ENCODE measurements around the gene FBLN2. TPM values are rescaled to one million over a fixed set of nuclear protein-coding genes. Genes with fewer than 3 reads are reported as not detected.

FBLN2 gene
- total RNA-seq, 2 experiments from 2014 or later, result not detected

DNA sequence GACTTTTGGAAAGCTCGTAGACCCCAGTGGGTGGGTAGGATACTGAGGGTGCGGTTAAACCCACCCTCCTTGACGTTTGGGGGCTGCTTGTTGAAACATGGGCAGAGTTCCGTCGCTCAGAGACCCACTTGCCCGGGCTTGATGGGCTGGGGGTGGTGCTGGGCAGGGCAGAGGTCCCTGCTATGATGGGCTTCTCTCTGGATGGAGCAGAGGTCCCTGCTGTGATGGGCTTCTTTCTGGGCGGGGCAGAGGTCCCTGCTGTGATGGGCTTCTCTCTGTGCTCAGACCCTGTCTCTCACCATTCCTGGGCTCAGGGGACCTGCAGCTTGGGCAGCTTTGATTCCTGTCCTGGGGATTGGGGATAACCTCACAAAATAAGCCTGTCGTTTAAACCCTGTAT is 45.2 kb downstream of the FBLN2 start:
- peaks cover 5% of the 10 kb centered on the region for H3K27me3 Mint-ChIP-seq
- no peak overlapping the region for H3K4me3 Mint-ChIP-seq
- H3K27ac Mint-ChIP-seq, result no peak overlapping the region
- CTCF ChIA-PET, result no interaction called here
- POLR2A ChIA-PET, result no interaction called here
- DNase-seq, result no peak
- no peaks in the 10 kb centered on the region for H3K9me3 Mint-ChIP-seq
- no peaks in the 10 kb centered on the region for H3K4me1 Mint-ChIP-seq
- no peaks in the 10 kb centered on the region for H3K36me3 Mint-ChIP-seq (ENCODE audit: low read depth)

DNA sequence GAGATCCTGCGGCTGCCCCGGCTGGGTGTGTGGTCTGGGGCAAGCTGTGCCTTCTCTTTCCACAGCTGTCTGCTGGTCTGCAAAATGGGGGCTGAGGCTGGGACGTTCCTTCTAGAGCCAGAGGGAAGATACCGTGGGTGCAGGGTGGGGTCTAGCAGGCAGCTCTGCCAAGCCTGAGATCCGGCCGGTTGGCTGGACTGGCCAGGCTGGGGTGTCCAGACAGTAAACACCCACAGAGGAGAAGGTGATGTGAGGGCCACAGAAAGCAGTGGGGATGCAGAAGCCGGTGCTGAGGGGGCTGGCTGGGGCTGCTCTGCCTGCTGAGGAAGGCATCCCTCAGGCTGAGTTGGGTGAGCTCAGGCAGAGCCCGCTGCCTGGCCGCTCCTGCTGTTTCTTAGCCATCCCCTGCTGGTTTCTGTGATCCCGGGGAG is 46.1 kb downstream of the FBLN2 start:
- Mint-ChIP-seq H3K9me3 (no peaks in the 10 kb centered on the region), H3K4me3 (no peak overlapping the region), H3K27me3 (peaks cover 5% of the 10 kb centered on the region), H3K36me3 (ENCODE audit: low read depth) (no peaks in the 10 kb centered on the region), H3K4me1 (no peaks in the 10 kb centered on the region), H3K27ac (no peak overlapping the region)
- DNase-seq, result no peak
- CTCF ChIA-PET, result interaction anchor here (0.6 kb wide), 1 partner anchor 1436 kb away, joined by 4 read pairs; no protein-coding TSS in a partner anchor
- POLR2A ChIA-PET, result no interaction called here

DNA sequence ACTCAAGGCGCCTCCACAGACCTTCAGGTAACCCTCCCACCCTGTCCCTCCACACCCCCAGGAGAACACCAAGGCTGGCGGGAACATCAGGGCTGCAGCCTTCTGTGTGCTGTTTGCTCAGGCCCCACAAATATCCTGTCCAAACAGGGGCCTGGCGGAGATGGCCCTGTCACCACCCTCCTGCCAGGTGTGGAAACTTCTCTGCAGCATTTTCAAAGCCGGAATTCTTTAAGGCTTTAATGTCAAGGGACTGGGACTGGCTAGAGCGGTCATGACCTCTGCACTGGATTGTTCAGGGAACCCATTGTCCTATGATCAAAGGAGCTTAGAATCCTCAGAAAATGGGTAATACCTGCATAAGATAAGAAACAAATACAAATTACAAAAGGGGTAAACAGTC is 46.6 kb downstream of the FBLN2 start:
- Mint-ChIP-seq H3K27ac (no peak overlapping the region), H3K4me1 (no peaks in the 10 kb centered on the region), H3K4me3 (no peak overlapping the region), H3K27me3 (peaks cover 5% of the 10 kb centered on the region), H3K36me3 (ENCODE audit: low read depth) (no peaks in the 10 kb centered on the region), H3K9me3 (no peaks in the 10 kb centered on the region)
- CTCF ChIA-PET, result interaction anchor here (0.6 kb wide), 1 partner anchor 1436 kb away, joined by 4 read pairs; no protein-coding TSS in a partner anchor
- no peak for DNase-seq
- POLR2A ChIA-PET, result interaction anchor here (0.5 kb wide), 1 partner anchor 23 kb away, joined by 5 read pairs; no protein-coding TSS in a partner anchor

DNA sequence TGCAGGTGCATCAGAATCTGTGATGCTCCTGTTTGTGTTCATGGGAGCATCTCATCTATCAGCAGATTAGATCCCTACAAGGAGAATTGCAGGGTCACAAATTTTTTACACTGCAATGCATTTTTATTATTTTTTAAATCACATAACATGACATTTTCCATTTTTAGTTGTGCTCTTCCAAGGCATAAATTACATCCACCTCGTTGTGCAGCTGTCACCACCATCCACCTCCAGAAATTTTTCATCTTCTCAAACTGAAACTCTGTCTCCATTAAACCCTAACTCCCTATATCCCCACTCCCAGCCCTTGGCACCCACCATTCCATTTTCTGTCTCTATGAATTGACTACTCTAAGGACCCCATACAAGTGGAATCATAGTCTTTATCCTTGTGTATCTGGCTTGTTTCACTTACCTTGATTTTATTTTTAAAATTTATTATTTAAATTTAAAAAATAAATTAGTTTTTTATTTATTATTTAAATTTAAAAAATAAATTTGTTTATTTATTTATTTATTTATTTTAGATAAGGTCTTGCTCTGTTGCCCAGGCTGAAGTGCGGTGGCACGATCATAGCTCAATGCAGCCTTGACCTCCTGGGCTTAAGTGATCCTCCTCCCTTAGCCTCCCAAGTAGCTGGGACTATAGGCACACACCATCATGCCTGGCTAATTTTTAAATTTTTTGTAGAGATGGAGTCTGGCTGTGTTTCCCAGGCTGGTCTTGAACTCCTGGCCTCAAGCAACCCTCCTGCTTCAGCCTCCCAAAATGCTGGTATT is 47.7 kb downstream of the FBLN2 start:
- H3K27ac Mint-ChIP-seq, result no peak overlapping the region
- DNase-seq, result no peak
- H3K4me3 Mint-ChIP-seq, result no peak overlapping the region
- H3K36me3 Mint-ChIP-seq (ENCODE audit: low read depth), result no peaks in the 10 kb centered on the region
- ChIA-PET CTCF (no interaction called here), POLR2A (no interaction called here)
- no peaks in the 10 kb centered on the region for H3K9me3 Mint-ChIP-seq
- H3K27me3 Mint-ChIP-seq, result peaks cover 5% of the 10 kb centered on the region
- H3K4me1 Mint-ChIP-seq, result no peaks in the 10 kb centered on the region

DNA sequence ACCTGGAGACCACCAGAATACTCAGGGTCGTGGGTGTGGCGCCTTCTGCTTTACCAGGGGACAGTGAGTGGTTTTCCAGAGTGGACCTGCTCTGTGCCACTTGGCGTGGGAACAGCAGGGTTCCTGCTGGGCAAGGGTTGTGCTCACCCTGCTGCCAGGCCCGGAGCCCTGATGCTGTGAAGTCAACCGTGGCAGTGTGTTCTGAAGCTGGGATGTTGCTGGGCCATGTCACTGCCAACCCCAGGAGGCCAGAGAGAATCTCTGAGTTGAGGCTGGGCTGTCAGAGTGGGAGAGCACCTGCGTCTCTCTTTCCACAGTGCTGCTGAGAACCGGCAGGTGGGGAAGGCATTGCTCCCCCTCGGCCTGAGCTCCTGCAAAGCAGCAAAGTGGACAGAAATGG is 48.7 kb downstream of the FBLN2 start:
- H3K27me3 Mint-ChIP-seq, result peaks cover 5% of the 10 kb centered on the region
- POLR2A ChIA-PET, result no interaction called here
- H3K9me3 Mint-ChIP-seq, result no peaks in the 10 kb centered on the region

DNA sequence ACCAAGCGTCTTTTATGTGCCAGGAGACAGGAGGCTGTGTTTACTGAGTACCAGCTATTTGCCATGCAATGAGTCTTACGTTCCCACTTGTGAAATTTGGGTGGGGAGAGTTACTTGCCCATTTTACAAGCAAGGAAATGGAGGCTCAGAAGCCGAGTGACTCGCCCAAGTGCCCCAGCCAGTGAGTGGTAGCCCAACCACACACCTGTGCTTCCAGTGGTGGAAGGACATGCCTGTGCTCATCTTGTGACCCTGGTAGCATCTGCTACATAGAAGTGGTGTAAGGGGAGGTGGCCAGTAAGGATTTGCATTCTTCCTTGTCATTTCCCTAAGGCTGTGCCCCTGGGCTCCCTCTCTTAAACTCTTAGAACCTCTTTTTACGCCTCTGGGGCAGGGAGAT is 49.3 kb downstream of the FBLN2 start:
- Mint-ChIP-seq H3K9me3 (no peaks in the 10 kb centered on the region), H3K36me3 (ENCODE audit: low read depth) (no peaks in the 10 kb centered on the region), H3K27me3 (peaks cover 5% of the 10 kb centered on the region), H3K27ac (no peak overlapping the region), H3K4me3 (no peak overlapping the region), H3K4me1 (no peaks in the 10 kb centered on the region)
- DNase-seq, result no peak
- POLR2A ChIA-PET, result no interaction called here
- CTCF ChIA-PET, result interaction anchor here (1.2 kb wide), 1 partner anchor 90 kb away, joined by 3 read pairs; no protein-coding TSS in a partner anchor

More for the DNA sequence above, 48.7 kb downstream of the FBLN2 start:
- Mint-ChIP-seq H3K36me3 (ENCODE audit: low read depth) (no peaks in the 10 kb centered on the region), H3K4me3 (no peak overlapping the region), H3K4me1 (no peaks in the 10 kb centered on the region), H3K27ac (no peak overlapping the region)
- DNase-seq, result no peak
- CTCF ChIA-PET, result interaction anchor here (1.2 kb wide), 1 partner anchor 89 kb away, joined by 3 read pairs; no protein-coding TSS in a partner anchor

DNA sequence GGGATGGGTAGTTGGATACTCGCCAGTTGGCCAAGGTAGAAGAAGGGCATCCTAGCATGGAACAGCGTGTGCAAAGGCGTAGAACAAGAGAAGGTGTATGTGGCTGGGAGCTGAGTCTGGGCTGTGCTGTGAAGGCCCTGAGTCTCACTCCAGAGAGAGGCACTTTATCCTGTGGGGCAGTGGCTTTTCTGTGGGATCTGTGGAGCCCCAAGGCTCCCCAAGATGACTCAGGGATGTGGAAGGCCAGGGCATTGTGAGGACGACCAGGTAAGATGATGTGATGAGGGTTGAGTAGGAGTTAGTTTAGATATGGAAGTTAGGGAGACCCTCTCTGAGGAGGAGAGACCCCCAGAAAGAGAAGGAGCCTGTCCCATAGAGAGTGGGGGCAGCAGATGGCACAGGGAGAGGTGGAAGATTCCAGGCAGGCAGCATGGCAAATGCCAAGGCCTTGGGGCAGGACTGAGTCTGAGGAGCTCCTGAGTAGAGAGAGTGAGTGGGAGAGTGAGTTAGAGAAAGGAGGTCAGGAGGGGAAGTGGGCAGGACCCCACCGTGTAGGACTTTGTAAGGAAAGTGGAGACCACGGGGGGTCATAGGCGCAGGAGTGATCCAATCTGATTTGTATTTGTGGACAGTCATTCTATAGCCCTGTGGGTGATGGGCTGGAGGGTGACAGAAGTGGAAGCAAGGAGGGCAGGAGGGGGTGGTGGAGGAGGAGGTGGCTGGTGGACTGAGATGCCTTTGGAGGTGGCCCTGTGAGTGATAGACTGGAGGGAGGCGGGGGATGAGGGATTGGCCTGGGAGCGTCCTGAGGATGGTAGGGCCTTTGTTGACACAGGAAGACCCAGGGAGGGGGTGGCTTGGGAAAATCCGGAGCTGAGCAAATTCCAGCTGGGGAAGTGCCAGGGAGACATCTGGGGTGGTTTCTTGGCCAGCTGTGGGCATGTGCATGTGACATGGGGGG is 50.3 kb downstream of the FBLN2 start:
- POLR2A ChIA-PET, result no interaction called here

DNA sequence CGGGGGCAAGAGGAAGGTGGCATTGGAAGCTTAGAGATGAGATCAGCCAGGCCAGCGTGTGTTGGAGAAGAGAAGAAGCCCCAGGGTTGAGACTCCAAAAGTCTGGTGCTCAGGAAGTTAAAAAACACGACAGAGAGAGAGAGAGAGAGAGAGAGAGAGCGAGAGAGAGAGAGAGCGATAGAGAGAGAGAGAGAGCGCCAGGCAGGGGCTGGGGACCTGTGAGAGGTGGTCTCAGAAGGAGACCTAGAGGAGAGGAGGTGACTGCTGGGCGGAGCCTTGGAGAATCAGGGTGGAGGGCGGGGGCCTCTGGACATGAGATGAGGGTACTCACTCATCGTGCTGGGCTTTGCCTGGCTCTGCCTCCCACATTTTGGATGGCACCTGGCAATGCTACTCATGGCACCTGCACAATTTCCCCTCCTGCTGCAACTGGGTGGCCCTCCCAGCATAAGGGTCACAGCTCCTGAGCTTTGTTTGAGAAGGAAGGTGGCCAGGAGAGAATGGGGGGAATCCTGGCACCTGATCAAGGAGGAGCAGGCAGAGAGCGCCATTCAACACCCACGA is 51.0 kb downstream of the FBLN2 start:
- CTCF ChIA-PET, result no interaction called here

More for the DNA sequence above, 50.3 kb downstream of the FBLN2 start:
- Mint-ChIP-seq H3K4me3 (no peak overlapping the region), H3K4me1 (no peaks in the 10 kb centered on the region), H3K27me3 (peaks cover 5% of the 10 kb centered on the region), H3K36me3 (ENCODE audit: low read depth) (no peaks in the 10 kb centered on the region), H3K9me3 (no peaks in the 10 kb centered on the region), H3K27ac (no peak overlapping the region)
- CTCF ChIA-PET, result interaction anchor here (1.2 kb wide), 1 partner anchor 91 kb away, joined by 3 read pairs; no protein-coding TSS in a partner anchor
- no peak for DNase-seq

DNA sequence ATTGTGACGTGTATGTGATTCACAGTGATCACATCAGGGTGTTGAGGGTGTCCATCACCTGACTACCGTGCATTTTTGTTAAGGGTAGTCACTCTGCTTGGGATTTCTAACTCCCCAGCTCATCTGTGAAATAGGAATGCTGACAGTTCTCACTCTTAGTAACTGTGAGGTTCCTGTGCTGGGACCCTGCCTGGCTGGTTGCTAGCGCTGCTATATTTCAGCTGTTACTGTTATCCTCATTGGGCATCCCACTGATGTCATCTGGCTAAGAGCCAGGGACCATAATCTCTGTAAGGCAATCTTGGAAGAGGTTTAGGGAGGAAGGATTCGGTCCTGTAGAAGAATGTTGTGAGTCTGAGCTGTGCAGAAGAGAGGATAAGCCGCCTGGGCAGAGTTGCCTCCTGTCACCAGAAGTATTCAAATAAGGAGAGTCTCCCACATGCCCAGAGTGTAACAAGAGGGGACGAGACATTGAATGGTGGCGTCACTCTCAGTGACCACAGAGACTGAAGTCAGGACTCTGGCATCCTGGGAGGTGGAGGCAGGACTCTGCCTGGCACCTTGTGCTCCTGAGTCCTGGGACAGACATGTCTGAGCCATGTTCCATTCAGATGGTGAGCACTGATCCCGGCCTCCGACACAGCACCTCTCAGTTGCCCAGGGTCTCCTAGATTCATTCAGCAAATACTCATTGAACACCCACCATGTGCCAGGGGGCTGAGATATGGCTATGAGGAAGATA is 52.2 kb downstream of the FBLN2 start:
- Mint-ChIP-seq H3K4me1 (no peaks in the 10 kb centered on the region), H3K36me3 (ENCODE audit: low read depth) (no peaks in the 10 kb centered on the region), H3K27ac (no peak overlapping the region), H3K4me3 (no peak overlapping the region), H3K27me3 (peaks cover 5% of the 10 kb centered on the region), H3K9me3 (no peaks in the 10 kb centered on the region)
- ChIA-PET CTCF (no interaction called here), POLR2A (interaction anchor here (0.6 kb wide), 1 partner anchor 111 kb away, joined by 4 read pairs; no protein-coding TSS in a partner anchor)
- DNase-seq, result no peak

More for the DNA sequence above, 51.0 kb downstream of the FBLN2 start:
- Mint-ChIP-seq H3K4me1 (no peaks in the 10 kb centered on the region), H3K4me3 (no peak overlapping the region), H3K9me3 (no peaks in the 10 kb centered on the region), H3K36me3 (ENCODE audit: low read depth) (no peaks in the 10 kb centered on the region), H3K27ac (no peak overlapping the region), H3K27me3 (peaks cover 5% of the 10 kb centered on the region)
- DNase-seq, result no peak
- POLR2A ChIA-PET, result no interaction called here

DNA sequence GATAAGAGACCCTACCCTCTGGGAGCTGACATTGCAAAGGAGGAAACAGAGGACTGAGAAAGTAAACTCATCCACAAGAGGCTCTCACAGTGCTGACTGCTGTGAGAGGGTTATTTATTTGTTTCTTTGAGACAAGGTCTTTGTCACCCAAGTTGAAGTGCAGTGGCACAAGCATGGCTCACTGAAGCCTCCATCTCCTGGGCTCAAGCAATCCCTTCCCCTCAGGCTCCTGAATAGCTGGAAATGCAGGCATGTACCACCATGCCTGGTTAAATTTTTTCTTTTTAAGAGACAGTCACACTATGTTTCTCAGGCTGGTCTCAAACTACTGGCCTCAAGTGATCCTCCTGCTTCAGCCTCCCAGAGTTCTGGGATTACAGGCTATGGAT is 52.8 kb downstream of the FBLN2 start:
- H3K9me3 Mint-ChIP-seq, result no peaks in the 10 kb centered on the region
- ChIA-PET CTCF (no interaction called here), POLR2A (no interaction called here)
- H3K4me1 Mint-ChIP-seq, result no peaks in the 10 kb centered on the region
- no peaks in the 10 kb centered on the region for H3K36me3 Mint-ChIP-seq (ENCODE audit: low read depth)
- no peak overlapping the region for H3K4me3 Mint-ChIP-seq
- peaks cover 3% of the 10 kb centered on the region for H3K27me3 Mint-ChIP-seq
- DNase-seq, result no peak
- H3K27ac Mint-ChIP-seq, result no peak overlapping the region

DNA sequence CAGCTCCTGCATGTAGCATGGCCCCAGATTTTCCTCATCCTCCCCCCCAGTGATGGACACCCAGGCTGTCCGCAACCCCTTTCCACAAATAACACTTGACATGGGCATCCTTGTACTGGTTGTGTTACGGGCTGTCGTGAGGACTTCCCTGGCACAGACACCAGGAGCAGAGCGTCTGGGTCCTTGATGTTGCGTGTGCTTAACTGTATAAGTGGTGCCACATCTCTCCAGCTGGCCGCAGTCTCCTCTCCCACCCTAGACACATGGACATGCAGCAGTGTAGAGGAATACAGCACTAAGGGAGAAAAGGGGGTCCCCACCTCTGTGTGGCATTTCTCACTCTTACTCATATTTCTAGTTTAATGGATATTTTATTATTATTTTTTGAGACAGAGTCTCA is 56.6 kb downstream of the FBLN2 start:
- Mint-ChIP-seq H3K27me3 (peaks cover 3% of the 10 kb centered on the region), H3K4me3 (no peak overlapping the region), H3K4me1 (no peaks in the 10 kb centered on the region), H3K27ac (no peak overlapping the region), H3K9me3 (no peaks in the 10 kb centered on the region), H3K36me3 (ENCODE audit: low read depth) (no peaks in the 10 kb centered on the region)
- no peak for DNase-seq
- POLR2A ChIA-PET, result no interaction called here
- CTCF ChIA-PET, result no interaction called here

DNA sequence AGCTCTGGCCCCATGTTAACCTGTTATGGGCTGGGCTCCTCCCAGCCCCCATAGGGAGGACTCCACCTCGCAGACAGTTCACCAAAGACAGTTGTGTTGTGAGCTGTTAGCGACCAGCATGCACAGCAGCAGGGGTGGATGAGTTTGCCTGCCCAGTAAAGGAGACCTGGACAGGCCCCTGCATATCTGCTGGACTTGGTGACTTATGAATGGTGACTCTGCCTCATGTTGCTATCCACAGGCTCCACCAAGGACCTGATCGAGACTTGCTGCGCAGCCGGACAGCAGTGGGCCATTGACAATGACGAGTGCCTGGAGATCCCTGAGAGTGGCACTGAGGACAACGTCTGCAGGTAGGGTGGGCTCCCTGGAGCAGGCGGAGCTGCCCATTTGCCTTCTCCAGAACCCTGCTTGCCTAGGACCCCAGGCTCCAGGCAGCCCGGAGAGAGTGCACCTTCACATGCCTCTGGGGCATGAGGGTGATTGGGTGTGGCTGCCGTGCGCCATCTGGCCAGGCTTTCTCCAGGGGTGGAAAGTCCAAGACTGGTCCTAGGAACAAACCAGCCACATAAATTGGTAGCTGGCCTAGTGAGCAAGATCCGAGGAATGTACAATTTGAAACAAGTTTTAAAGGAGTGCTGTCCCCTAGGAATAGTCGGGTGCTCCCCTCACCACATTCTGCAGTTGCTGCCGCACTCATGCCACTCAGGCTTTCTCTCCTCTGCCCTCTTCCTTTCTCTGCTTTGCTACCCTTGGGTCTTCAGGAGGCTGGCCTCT is 59.1 kb downstream of the FBLN2 start:
- CTCF ChIA-PET, result interaction anchor here (0.6 kb wide), 1 partner anchor 153 kb away, joined by 3 read pairs; no protein-coding TSS in a partner anchor

More for the DNA sequence above, 59.1 kb downstream of the FBLN2 start:
- Mint-ChIP-seq H3K36me3 (ENCODE audit: low read depth) (no peaks in the 10 kb centered on the region), H3K9me3 (no peaks in the 10 kb centered on the region), H3K4me3 (no peak overlapping the region), H3K27ac (no peak overlapping the region), H3K4me1 (no peaks in the 10 kb centered on the region), H3K27me3 (no peaks in the 10 kb centered on the region)
- DNase-seq, result no peak
- POLR2A ChIA-PET, result no interaction called here

All from activated CD4-positive, alpha-beta T cell treated with anti-CD3 and anti-CD28 coated beads, Interleukin-2, amount 10 ng/mL, durations not matched to agents 7 days and 5 days (primary cell).